Neural cell (in vitro differentiated cells): ENCODE data around the gene LDLRAD3. TPM values are rescaled to one million over a fixed set of nuclear protein-coding genes. Genes with fewer than 3 reads are reported as not detected.

Experiments used
- H2AFZ ChIP-seq: fragments of 200-600, 300-800 bp; sonication (generic), shearing (Covaris generic); 2 replicates; pipeline ENCODE4 v1.6.0; 2014; ENCODE audit warnings: low read depth, mild to moderate bottlenecking, antibody characterized with exemption, low read length, moderate library complexity
- H3F3A ChIP-seq: fragments of 200-600 bp; shearing (Covaris generic); 2 replicates; pipeline ENCODE4 v1.6.1; 2016; ENCODE audit warnings: mild to moderate bottlenecking, moderate library complexity, mixed read lengths, antibody characterized with exemption, low read length; ENCODE audit not compliant: insufficient read depth, poor library complexity, severe bottlenecking
- H3K27ac ChIP-seq: fragments of 200-600, 300-800 bp; sonication (generic), shearing (Covaris generic); 2 replicates; pipeline ENCODE4 v1.5.1; 2014; ENCODE audit warnings: mild to moderate bottlenecking, low read length, moderate library complexity
- H3K27me3 ChIP-seq: fragments of 300-800, 200-600 bp; sonication (generic), shearing (Covaris generic); 2 replicates; pipeline ENCODE4 v1.6.0; 2014; ENCODE audit warnings: mild to moderate bottlenecking, low read depth, low read length, moderate library complexity; ENCODE audit not compliant: insufficient read depth
- H3K36me3 ChIP-seq: fragments of 300-800, 200-600 bp; sonication (generic), shearing (Covaris generic); 2 replicates; pipeline ENCODE4 v1.5.1; 2014; ENCODE audit warnings: mild to moderate bottlenecking, antibody characterized with exemption, low read length, moderate library complexity; ENCODE audit not compliant: insufficient read depth
- H3K4me2 ChIP-seq: fragments of 300-800, 200-600 bp; sonication (generic), shearing (Covaris generic); 2 replicates; pipeline ENCODE4 v1.6.0; 2014; ENCODE audit warnings: mild to moderate bottlenecking, low read length
- H3K4me3 ChIP-seq: fragments of 300-800, 200-600 bp; sonication (generic), shearing (Covaris generic); 2 replicates; pipeline ENCODE4 v1.5.1; 2014; ENCODE audit warnings: mild to moderate bottlenecking, low read length, moderate library complexity
- H3K79me2 ChIP-seq: fragments of 200-600 bp; shearing (Covaris generic); replicated peaks from 2 replicates; pipeline ENCODE4 v1.6.0; 2014; ENCODE audit warnings: mild to moderate bottlenecking, low read length, moderate library complexity; ENCODE audit not compliant: insufficient read depth
- H3K9ac ChIP-seq: fragments of 300-800, 200-600 bp; sonication (generic), shearing (Covaris generic); 2 replicates; pipeline ENCODE4 v1.6.1; 2016; ENCODE audit warnings: mild to moderate bottlenecking, low read length, mixed read lengths
- H3K9me2 ChIP-seq: fragments of 200-600 bp; shearing (Covaris generic); 2 replicates; pipeline ENCODE4 v1.6.1; 2016; ENCODE audit warnings: mild to moderate bottlenecking, low read length, mixed read lengths; ENCODE audit not compliant: insufficient read depth
- H3K9me3 ChIP-seq: fragments of 200-600, 300-800 bp; sonication (generic), shearing (Covaris generic); 2 replicates; pipeline ENCODE4 v1.6.1; 2016; ENCODE audit warnings: mild to moderate bottlenecking, mixed run types, low read length, moderate library complexity, mixed read lengths
- H4K20me1 ChIP-seq: fragments of 200-600 bp; shearing (Covaris generic); 2 replicates; pipeline ENCODE4 v1.6.1; 2016; ENCODE audit warnings: mild to moderate bottlenecking, mixed run types; ENCODE audit not compliant: insufficient read depth
- CTCF ChIP-seq: fragments of 450-650 bp; IDR thresholded peaks from 2 replicates; pipeline ENCODE4 v1.5.1; 2014; ENCODE audit warnings: antibody characterized with exemption, mild to moderate bottlenecking, moderate library complexity; ENCODE audit not compliant: poor library complexity, severe bottlenecking
- EP300 ChIP-seq: fragments of 450-650 bp; conservative IDR thresholded peaks from 2 replicates; pipeline ENCODE4 v1.6.1; 2014; ENCODE audit warnings: antibody characterized with exemption, mild to moderate bottlenecking, moderate library complexity; ENCODE audit not compliant: poor library complexity, severe bottlenecking
- EZH2 ChIP-seq: fragments of 200-600, 300-800 bp; shearing (Covaris generic), sonication (generic); IDR thresholded peaks from 2 replicates; pipeline ENCODE4 v1.6.1; 2014; ENCODE audit warnings: antibody characterized with exemption, low read length, borderline replicate concordance, mild to moderate bottlenecking; ENCODE audit not compliant: insufficient read depth, poor library complexity, severe bottlenecking
- MXI1 ChIP-seq: fragments of 450-650 bp; conservative IDR thresholded peaks from 2 replicates; pipeline ENCODE4 v1.6.1; 2014; ENCODE audit warnings: antibody characterized with exemption, mild to moderate bottlenecking; ENCODE audit not compliant: poor library complexity, severe bottlenecking
- POLR2AphosphoS5 ChIP-seq: IDR thresholded peaks from 2 replicates; pipeline ENCODE4 v1.6.1; 2012
- RAD21 ChIP-seq: fragments of 450-650 bp; conservative IDR thresholded peaks from 2 replicates; pipeline ENCODE4 v1.6.1; 2014; ENCODE audit warnings: antibody characterized with exemption, mild to moderate bottlenecking, moderate library complexity
- REST ChIP-seq: IDR thresholded peaks from 2 replicates; pipeline ENCODE4 v1.6.1; 2012; ENCODE audit warnings: borderline replicate concordance
- SMC3 ChIP-seq: fragments of 450-650 bp; conservative IDR thresholded peaks from 2 replicates; pipeline ENCODE4 v1.6.1; 2014; ENCODE audit warnings: antibody characterized with exemption, mild to moderate bottlenecking, moderate library complexity; ENCODE audit not compliant: poor library complexity
- TAF1 ChIP-seq: IDR thresholded peaks from 2 replicates; pipeline ENCODE4 v1.6.1; 2012; ENCODE audit warnings: low read depth
- polyA plus RNA-seq: library from polyadenylated mRNA; depleted of rRNA; stranded (reverse); fragments of >200 nt; gene quantifications from 2 replicates; pipeline ENCODE4 v1.2.3, GENCODE V29; 2014

LDLRAD3 gene
- polyA plus RNA-seq, 1 donor from 2014 or later: 3.5 TPM

- Histone ChIP-seq H3F3A (no peaks in the 10 kb centered on the region), H3K36me3 (no peaks in the 10 kb centered on the region), H3K27me3 (no peaks in the 10 kb centered on the region), H2AFZ (no peak overlapping the region), H3K4me2 (no peak overlapping the region), H3K9ac (no peak overlapping the region), H3K27ac (no peak overlapping the region), H3K9me3 (no peaks in the 10 kb centered on the region), H3K79me2 (peaks cover 3% of the 10 kb centered on the region), H3K9me2 (no peaks in the 10 kb centered on the region), H4K20me1 (no peaks in the 10 kb centered on the region), H3K4me3 (no peak overlapping the region)
- TF ChIP-seq REST (no peak), MXI1 (no peak), RAD21 (no peak), EZH2 (no peak), TAF1 (no peak), EP300 (no peak), POLR2AphosphoS5 (no peak), SMC3 (no peak), CTCF (no peak)
Observed at GRCh38 chr11:35971841-35972422, 28.1 kb downstream of the LDLRAD3 start.

- Histone ChIP-seq H3K9me2 (no peaks in the 10 kb centered on the region), H3K4me2 (no peak overlapping the region), H3K27ac (no peak overlapping the region), H4K20me1 (no peaks in the 10 kb centered on the region), H3K9ac (no peak overlapping the region), H3K27me3 (no peaks in the 10 kb centered on the region), H3F3A (no peaks in the 10 kb centered on the region), H3K4me3 (no peak overlapping the region), H3K79me2 (peaks cover 3% of the 10 kb centered on the region), H3K9me3 (no peaks in the 10 kb centered on the region), H3K36me3 (no peaks in the 10 kb centered on the region), H2AFZ (no peak overlapping the region)
- TF ChIP-seq SMC3: no peak
- TF ChIP-seq RAD21: no peak
- TF ChIP-seq CTCF: no peak
- TF ChIP-seq MXI1: no peak
- TF ChIP-seq EZH2: no peak
- no peak for TF ChIP-seq EP300
- TF ChIP-seq REST: no peak
- no peak for TF ChIP-seq POLR2AphosphoS5
Observed at GRCh38 chr11:35974882-35975589, 31.2 kb downstream of the LDLRAD3 start.
